ENCODE measurements around the gene OR9A2.
"Not testable (repeated sequence)": the region's sequence is repeated elsewhere in the genome, so short reads cannot be mapped to it uniquely, and the experiment has no call there.

Gene OR9A2

GRCh38 chr7:142999793-143000192 lies 27.1 kb downstream of the OR9A2 start:
- no peak for TF ChIP-seq CTCF (IDR thresholded peaks at IDR 0.05; ENCODE audit: extremely low read depth, insufficient read depth, missing control alignments)
- in situ Hi-C loops (cut with MboI; ENCODE audit: low pct_unique_long_range_greater_than_20kb, low sequenced_read_pairs, unreplicated experiment): loop anchor here (25.0 kb wide), 1 partner anchor 362 kb away; no protein-coding TSS in a partner anchor
- DNase-seq (ENCODE audit: low spot score): no peak

GRCh38 chr7:142998966-142999365 lies 28.0 kb downstream of the OR9A2 start:
- TF ChIP-seq CTCF (IDR thresholded peaks at IDR 0.05; ENCODE audit: extremely low read depth, insufficient read depth, missing control alignments): no peak
- in situ Hi-C loops (cut with MboI; ENCODE audit: low pct_unique_long_range_greater_than_20kb, low sequenced_read_pairs, unreplicated experiment): no loop called here
- DNase-seq (ENCODE audit: low spot score): no peak

- DNase-seq (ENCODE audit: low spot score): no peak
- in situ Hi-C loops (cut with MboI; ENCODE audit: low pct_unique_long_range_greater_than_20kb, low sequenced_read_pairs, unreplicated experiment): no loop called here
- no peak for TF ChIP-seq CTCF (IDR thresholded peaks at IDR 0.05; ENCODE audit: extremely low read depth, insufficient read depth, missing control alignments)
These were observed 29.4 kb downstream of the OR9A2 start for GRCh38 chr7:142997456-142997989.

- no peak for TF ChIP-seq CTCF (IDR thresholded peaks at IDR 0.05; ENCODE audit: extremely low read depth, insufficient read depth, missing control alignments)
- in situ Hi-C loops (cut with MboI; ENCODE audit: low pct_unique_long_range_greater_than_20kb, low sequenced_read_pairs, unreplicated experiment): no loop called here
- no peak for DNase-seq (ENCODE audit: low spot score)
These were observed 34.5 kb downstream of the OR9A2 start for GRCh38 chr7:142992427-142992826.

GRCh38 chr7:142984297-142984696 lies 42.6 kb downstream of the OR9A2 start:
- in situ Hi-C loops (cut with MboI; ENCODE audit: low pct_unique_long_range_greater_than_20kb, low sequenced_read_pairs, unreplicated experiment): no loop called here

GRCh38 chr7:142983825-142984224 lies 43.1 kb downstream of the OR9A2 start:
- no peak for DNase-seq (ENCODE audit: low spot score)
- in situ Hi-C loops (cut with MboI; ENCODE audit: low pct_unique_long_range_greater_than_20kb, low sequenced_read_pairs, unreplicated experiment): no loop called here
- TF ChIP-seq CTCF (IDR thresholded peaks at IDR 0.05; ENCODE audit: extremely low read depth, insufficient read depth, missing control alignments): no peak

More at GRCh38 chr7:142984297-142984696, 42.6 kb downstream of the OR9A2 start:
- no peak for DNase-seq (ENCODE audit: low spot score)
- TF ChIP-seq CTCF (IDR thresholded peaks at IDR 0.05; ENCODE audit: extremely low read depth, insufficient read depth, missing control alignments): no peak

- DNase-seq (ENCODE audit: low spot score); in situ Hi-C loops (cut with MboI; ENCODE audit: low pct_unique_long_range_greater_than_20kb, low sequenced_read_pairs, unreplicated experiment): not testable (repeated sequence)
These were observed 48.5 kb downstream of the OR9A2 start for GRCh38 chr7:142978402-142978801.
